Measurements from ENCODE around the gene MDP1.
A peak's percentile ranks its signal among the peaks of the same experiment; 100 is the strongest.
"Not testable (repeated sequence)": the region's sequence is repeated elsewhere in the genome, so short reads cannot be mapped to it uniquely, and the experiment has no call there.

The MDP1 gene

GRCh38 chr14:24231263-24232120 lies 15.6 kb upstream of the MDP1 start:
- DNase-seq, result no peak

- DNase-seq, result no peak
These were observed 13.0 kb upstream of the MDP1 start for GRCh38 chr14:24228902-24229301.

DNA sequence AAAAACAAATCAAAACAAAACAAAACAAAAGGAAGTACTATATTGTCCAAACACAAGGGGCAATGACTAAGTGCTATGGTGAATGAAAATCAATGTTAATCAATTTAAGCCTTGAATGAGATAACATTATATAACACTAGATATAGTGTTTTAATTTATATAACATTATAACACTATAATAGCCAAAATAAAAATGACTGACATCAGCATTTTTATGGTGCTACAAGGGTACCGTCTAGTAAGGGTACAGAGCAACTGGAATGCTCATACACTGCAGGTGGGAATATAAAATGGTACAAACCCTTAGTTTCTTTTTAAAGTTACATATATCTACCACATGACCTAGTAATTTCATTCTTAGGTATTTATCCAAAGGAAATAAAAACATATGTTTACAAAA lies 10.6 kb upstream of the MDP1 start:
- DNase-seq, result no peak

DNA sequence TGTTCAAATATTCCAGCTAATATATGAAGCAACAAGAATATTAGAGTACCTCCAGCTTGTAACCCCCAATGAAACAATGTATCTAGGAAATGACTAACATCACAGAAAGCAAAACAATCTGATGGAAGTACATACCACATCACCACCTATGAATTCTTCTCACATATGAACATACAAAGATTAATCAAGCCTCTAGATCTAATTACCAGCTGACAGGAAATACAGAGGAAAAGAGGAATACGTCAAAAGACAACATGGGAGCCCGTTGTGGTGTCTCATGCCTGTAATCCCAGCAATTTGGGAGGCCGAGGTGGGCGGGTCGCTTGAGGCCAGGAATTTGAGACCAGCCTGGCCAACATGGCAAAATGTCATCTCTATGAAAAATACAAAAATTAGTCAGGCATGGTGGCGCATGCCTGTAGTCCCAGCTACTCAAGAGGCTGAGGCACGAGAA lies 8.8 kb upstream of the MDP1 start:
- DNase-seq, result no peak

DNA sequence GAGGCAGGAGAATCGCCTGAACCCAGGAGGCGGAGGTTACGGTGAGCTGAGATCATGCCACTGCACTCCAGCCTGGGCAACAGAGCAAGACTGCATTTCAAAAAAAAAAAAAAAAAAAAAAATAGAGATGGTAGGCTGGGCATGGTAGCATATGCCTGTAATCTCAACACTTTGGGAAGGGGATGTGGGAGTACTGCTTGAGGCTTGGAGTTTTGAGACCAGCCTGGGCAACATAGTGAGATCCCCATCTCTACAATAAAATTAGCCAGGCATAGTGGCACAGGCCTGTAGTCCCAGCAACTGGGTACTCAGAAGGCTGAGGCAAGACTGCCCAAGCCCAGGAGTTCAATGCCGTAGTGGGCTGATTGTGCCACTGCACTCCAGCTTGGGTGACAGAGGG lies 7.1 kb upstream of the MDP1 start:
- DNase-seq, result not testable (repeated sequence)

DNA sequence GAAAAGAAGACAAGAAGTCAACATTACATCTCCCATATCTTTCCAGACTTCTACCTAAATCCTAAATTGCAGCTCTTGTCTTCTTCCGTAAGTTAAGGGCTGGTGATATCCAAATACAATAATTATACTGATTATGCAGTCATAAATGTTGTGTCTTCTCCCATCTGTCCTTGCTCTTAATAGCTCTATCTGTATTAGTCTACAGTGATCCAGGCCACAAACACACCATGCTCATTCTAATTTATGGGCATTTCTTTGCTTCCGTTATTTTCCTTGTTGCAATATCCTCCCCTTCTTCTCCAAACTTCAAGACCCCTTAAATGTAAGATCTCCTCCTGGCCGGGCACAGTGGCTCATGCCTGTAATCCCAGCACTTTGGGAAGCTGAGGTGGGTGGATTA lies 3.7 kb upstream of the MDP1 start:
- DNase-seq, result no peak

DNA sequence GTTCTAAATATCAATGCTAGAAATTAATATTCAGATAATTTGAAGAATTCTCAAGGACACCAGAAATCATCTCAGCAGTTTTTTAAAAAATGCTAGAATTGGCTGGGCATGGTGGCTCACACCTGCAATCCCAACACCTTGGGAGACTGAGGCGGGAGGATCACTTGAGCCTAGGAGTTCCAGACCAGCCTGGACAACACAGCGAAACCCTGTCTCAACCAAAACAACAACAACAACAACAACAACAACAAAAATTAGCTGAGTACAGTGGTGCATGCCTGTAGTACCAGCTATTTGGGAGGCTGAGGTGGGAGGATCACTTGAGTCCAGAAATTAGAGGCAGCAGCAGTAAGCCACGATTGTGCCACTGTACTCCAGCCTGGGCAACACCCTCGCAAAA lies 3.2 kb upstream of the MDP1 start:
- no peak for DNase-seq

DNA sequence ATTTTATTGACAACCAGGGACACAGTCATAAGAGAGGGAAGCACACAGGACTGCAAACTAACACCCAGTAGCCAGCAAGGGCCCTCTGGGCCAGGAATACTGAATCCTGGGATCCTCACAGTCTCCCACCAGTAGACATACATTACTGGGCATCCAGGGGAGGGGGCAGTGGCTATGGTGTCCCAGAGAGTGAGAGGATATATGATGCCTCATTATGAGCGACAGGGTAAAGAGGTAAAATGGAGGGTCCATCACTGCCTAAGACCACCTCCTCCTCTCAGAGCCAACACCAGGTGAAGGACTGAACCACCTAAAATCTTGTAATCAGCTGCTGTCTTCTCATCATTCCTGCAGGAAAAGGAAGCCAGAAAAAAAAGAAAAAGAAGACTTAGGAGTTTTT lies 1.0 kb upstream of the MDP1 start:
- not testable (repeated sequence) for DNase-seq

GRCh38 chr14:24216345-24216699 lies 456 bp upstream of the MDP1 start:
- peak in 1 of 2 experiments; percentile 47 for DNase-seq

GRCh38 chr14:24213866-24214662 lies 1.8 kb downstream of the MDP1 start:
- no peak for DNase-seq

DNA sequence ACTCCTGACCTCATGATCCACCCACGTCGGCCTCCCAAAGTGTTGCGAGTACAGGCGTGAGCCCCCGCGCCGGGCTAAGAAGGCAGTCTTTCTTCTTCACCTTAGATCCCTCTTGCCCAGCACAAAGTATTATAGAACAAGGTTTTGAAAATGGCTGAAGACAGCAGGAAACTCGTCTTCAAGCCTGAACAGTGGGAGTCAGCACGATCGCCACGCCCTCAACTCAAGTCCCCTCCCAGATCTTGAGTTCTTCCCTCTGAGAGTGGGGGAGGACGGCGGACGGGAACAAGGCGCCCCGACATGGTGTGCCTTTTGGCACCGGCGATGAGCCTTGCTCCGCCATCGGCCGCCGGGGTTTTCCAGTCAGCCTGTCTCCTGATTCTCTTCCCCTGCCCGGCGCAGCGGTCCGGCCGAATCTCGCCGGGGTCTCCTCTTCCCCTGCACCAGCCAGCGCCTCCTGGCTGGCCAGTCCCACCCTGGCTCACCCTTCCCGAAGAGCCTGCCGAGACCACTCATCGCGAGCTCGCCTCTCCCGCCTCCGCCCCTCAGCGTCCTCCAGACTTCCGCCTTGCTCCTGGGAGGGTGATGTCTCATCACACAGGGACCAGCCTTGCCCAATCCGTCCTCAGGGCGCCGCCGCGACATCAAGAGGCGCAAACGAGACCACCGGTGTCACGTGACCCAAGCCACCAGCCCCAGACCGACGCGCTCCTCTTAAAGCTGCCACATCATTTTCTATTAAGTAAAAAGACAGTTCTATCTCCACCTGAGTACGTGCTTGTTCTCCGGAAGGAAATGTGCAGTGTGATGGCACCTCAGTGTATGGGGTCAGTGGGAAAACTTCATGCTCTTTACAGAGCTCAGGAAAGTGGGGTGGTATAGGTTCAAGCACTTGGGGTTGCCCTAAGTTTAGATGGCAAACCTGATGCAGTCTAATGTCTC lies 2.7 kb downstream of the MDP1 start, which contains the start of gene CHMP4A:
TSS of gene CHMP4A (minus strand) at position 565 of the 942 bp plus-strand sequence. CDS start at position 516, 49 bp downstream.
- DNase-seq, result peak; percentile 98 to 99

DNA sequence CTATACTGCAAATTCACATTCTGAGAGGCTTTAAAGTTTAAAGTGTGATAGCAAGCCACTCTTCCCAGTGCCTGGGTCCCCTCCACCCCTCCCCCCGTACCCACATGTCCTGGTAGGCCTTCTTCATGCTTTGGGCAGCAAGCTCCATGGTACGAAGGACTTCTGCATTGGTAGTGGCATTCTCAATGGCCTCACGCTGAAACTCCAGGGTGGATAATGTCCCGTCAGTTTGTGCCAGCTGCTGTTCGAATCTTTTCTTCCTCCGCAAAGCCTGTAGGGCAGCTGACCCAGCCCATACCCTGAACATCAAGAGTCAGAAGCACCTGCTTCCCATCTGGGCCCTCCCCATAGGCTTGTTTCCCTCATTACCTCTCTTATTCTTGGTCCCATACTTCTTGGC lies 4.6 kb downstream of the MDP1 start:
- no peak for DNase-seq

- DNase-seq, result no peak
These were observed 8.2 kb downstream of the MDP1 start for GRCh38 chr14:24207625-24208024.

DNA sequence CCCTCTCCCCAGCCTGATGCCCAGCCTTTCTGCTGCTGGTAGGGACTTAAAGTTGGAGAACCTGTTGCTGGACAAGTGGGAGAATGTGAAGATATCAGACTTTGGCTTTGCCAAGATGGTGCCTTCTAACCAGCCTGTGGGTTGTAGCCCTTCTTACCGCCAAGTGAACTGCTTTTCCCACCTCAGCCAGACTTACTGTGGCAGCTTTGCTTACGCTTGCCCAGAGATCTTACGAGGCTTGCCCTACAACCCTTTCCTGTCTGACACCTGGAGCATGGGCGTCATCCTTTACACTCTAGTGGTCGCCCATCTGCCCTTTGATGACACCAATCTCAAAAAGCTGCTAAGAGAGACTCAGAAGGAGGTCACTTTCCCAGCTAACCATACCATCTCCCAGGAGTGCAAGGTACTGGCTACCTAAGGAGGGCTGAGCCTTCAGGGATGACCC lies 8.7 kb downstream of the MDP1 start:
- DNase-seq, result no peak

GRCh38 chr14:24206260-24207103 lies 9.4 kb downstream of the MDP1 start:
- no peak for DNase-seq

- DNase-seq, result peak; percentile 63 to 79
These were observed 11.4 kb downstream of the MDP1 start for GRCh38 chr14:24204163-24205146.

GRCh38 chr14:24203249-24203886 lies 12.5 kb downstream of the MDP1 start:
- not testable (repeated sequence) for DNase-seq

GRCh38 chr14:24202538-24202937 lies 13.3 kb downstream of the MDP1 start:
- not testable (repeated sequence) for DNase-seq

DNA sequence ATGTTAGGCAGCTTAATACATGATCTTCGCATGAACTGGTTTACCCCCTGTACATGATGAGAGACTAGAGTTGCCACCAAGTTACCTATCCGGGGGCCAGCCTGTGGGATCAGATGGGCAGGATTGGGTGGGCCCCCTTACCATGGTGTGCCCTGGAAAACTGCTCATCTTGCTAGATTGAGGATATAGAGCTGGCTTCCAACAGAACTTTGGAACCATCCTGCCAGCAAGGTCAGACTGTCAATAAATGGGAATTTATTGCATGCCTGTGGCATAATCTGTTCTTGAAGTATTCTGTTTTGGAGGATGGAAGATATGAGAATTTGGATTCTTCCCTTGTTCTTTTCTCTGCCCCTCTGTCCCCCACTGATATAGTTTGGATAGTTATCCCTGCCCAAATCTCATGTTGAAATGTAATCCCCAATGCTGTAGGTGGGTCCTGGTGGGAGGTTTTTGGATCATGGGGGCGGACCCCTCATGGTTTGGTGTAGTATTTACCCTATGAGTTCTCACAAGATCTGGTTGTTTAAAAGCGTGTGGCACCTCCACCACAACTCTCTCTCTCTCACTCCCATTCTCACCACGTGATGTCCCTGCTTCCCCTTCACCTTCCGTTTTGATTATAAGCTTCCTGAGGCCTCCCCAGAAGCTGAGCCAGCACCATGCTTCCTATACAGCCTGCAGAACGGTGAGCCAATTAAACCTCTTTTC lies 16.9 kb downstream of the MDP1 start:
- no peak for DNase-seq

All from NCI-H524 (cell line).